ENCODE results near the gene MED22.

Gene MED22

GRCh38 chr9:133359399-133360175, 11.7 kb upstream of the MED22 start:
- DNase-seq: no peak
- H3K9ac ChIP-seq (ENCODE audit: low read length): no peak overlapping the region
- peaks cover 7% of the 10 kb centered on the region; the same call in 1 of the 2 replicates for H3F3A ChIP-seq (ENCODE audit: insufficient read depth, low read length)

GRCh38 chr9:133357656-133358055, 9.7 kb upstream of the MED22 start:
- Histone ChIP-seq H3K9ac (ENCODE audit: low read length) (no peak overlapping the region), H3K9me2 (replicated peaks; ENCODE audit: insufficient read depth, low read length) (no peaks in the 10 kb centered on the region), H3K4me2 (ENCODE audit: low read depth, low read length) (peak overlapping the region; percentile 98; the same call in 1 of the 2 replicates), H3K79me2 (ENCODE audit: low read length) (peaks cover 54% of the 10 kb centered on the region), H3K27ac (ENCODE audit: low read length) (no peak overlapping the region), H3F3A (ENCODE audit: insufficient read depth, low read length) (peaks cover 24% of the 10 kb centered on the region), H3K4me1 (ENCODE audit: low read length) (peaks cover 8% of the 10 kb centered on the region; the same call in 1 of the 2 replicates), H2AFZ (ENCODE audit: low read length) (no peak overlapping the region), H3K9me3 (replicated peaks; ENCODE audit: insufficient read depth, low read length) (no peaks in the 10 kb centered on the region), H4K20me1 (ENCODE audit: insufficient read depth, low read length) (0 out of 2 replicates have a peak, but pooled peaks cover 8% of the 10 kb centered on the region), H3K4me3 (ENCODE audit: low read length) (peak overlapping the region; percentile 74; the same call in 1 of the 2 replicates), H3K27me3 (replicated peaks; ENCODE audit: insufficient read depth, low read length) (no peaks in the 10 kb centered on the region), H3K36me3 (replicated peaks; ENCODE audit: insufficient read depth, low read length) (no peaks in the 10 kb centered on the region)
- TF ChIP-seq EZH2 (optimal IDR thresholded peaks at IDR 0.05; ENCODE audit: low read depth, low read length) (no peak), EZH2phosphoT487 (IDR thresholded peaks at IDR 0.05; ENCODE audit: low read length) (no peak), CTCF (IDR thresholded peaks at IDR 0.05; ENCODE audit: low read length) (no peak)
- DNase-seq: no peak

More at GRCh38 chr9:133359399-133360175, 11.7 kb upstream of the MED22 start:
- no peak overlapping the region for H3K27ac ChIP-seq (ENCODE audit: low read length)
- H3K9me3 ChIP-seq (replicated peaks; ENCODE audit: insufficient read depth, low read length): no peaks in the 10 kb centered on the region
- H3K27me3 ChIP-seq (replicated peaks; ENCODE audit: insufficient read depth, low read length): no peaks in the 10 kb centered on the region
- 0 out of 2 replicates have a peak, but pooled peaks cover 8% of the 10 kb centered on the region for H4K20me1 ChIP-seq (ENCODE audit: insufficient read depth, low read length)
- peaks cover 54% of the 10 kb centered on the region for H3K79me2 ChIP-seq (ENCODE audit: low read length)
- H2AFZ ChIP-seq (ENCODE audit: low read length): no peak overlapping the region
- H3K4me2 ChIP-seq (ENCODE audit: low read depth, low read length): no peak overlapping the region
- H3K9me2 ChIP-seq (replicated peaks; ENCODE audit: insufficient read depth, low read length): no peaks in the 10 kb centered on the region
- H3K4me1 ChIP-seq (ENCODE audit: low read length): peaks cover 8% of the 10 kb centered on the region; the same call in 1 of the 2 replicates
- 0 out of 2 replicates have a peak, but pooled peaks cover 5% of the 10 kb centered on the region for H3K36me3 ChIP-seq (replicated peaks; ENCODE audit: insufficient read depth, low read length)
- no peak overlapping the region for H3K4me3 ChIP-seq (ENCODE audit: low read length)
- TF ChIP-seq EZH2 (optimal IDR thresholded peaks at IDR 0.05; ENCODE audit: low read depth, low read length): no peak
- no peak for TF ChIP-seq EZH2phosphoT487 (IDR thresholded peaks at IDR 0.05; ENCODE audit: low read length)
- no peak for TF ChIP-seq CTCF (IDR thresholded peaks at IDR 0.05; ENCODE audit: low read length)

- Histone ChIP-seq H3K36me3 (replicated peaks; ENCODE audit: insufficient read depth, low read length) (no peaks in the 10 kb centered on the region; the same call in 1 of the 2 replicates), H4K20me1 (ENCODE audit: insufficient read depth, low read length) (peaks cover 11% of the 10 kb centered on the region; the same call in 1 of the 2 replicates), H3K4me1 (ENCODE audit: low read length) (peaks cover 8% of the 10 kb centered on the region; the same call in 1 of the 2 replicates), H3K4me2 (ENCODE audit: low read depth, low read length) (peak within 1 kb of the TSS; percentile 98), H3K4me3 (ENCODE audit: low read length) (peak within 1 kb of the TSS; percentile 93), H3F3A (ENCODE audit: insufficient read depth, low read length) (peaks cover 34% of the 10 kb centered on the region), H2AFZ (ENCODE audit: low read length) (peak within 1 kb of the TSS; percentile 80; the same call in 1 of the 2 replicates), H3K27ac (ENCODE audit: low read length) (peak within 1 kb of the TSS; percentile 46), H3K9me3 (replicated peaks; ENCODE audit: insufficient read depth, low read length) (no peaks in the 10 kb centered on the region), H3K27me3 (replicated peaks; ENCODE audit: insufficient read depth, low read length) (no peaks in the 10 kb centered on the region), H3K9ac (ENCODE audit: low read length) (peak within 1 kb of the TSS; percentile 80), H3K9me2 (replicated peaks; ENCODE audit: insufficient read depth, low read length) (no peaks in the 10 kb centered on the region), H3K79me2 (ENCODE audit: low read length) (peaks cover 48% of the 10 kb centered on the region)
- peak; percentile 89 for DNase-seq
- TF ChIP-seq CTCF (IDR thresholded peaks at IDR 0.05; ENCODE audit: low read length): peak; percentile 31
- TF ChIP-seq EZH2phosphoT487 (IDR thresholded peaks at IDR 0.05; ENCODE audit: low read length): no peak
Observed at GRCh38 chr9:133356391-133357091, 8.6 kb upstream of the MED22 start, which contains the start of the genes SURF1 and SURF2. TSS of gene SURF1 (minus strand) at chr9:133356487. CDS start at chr9:133356453, 34 bp downstream. TSS of gene SURF2 (plus strand) at chr9:133356550. CDS start at chr9:133356593, 43 bp downstream.
